Measurements from ENCODE around the gene SPATA3.

SPATA3 gene

DNA sequence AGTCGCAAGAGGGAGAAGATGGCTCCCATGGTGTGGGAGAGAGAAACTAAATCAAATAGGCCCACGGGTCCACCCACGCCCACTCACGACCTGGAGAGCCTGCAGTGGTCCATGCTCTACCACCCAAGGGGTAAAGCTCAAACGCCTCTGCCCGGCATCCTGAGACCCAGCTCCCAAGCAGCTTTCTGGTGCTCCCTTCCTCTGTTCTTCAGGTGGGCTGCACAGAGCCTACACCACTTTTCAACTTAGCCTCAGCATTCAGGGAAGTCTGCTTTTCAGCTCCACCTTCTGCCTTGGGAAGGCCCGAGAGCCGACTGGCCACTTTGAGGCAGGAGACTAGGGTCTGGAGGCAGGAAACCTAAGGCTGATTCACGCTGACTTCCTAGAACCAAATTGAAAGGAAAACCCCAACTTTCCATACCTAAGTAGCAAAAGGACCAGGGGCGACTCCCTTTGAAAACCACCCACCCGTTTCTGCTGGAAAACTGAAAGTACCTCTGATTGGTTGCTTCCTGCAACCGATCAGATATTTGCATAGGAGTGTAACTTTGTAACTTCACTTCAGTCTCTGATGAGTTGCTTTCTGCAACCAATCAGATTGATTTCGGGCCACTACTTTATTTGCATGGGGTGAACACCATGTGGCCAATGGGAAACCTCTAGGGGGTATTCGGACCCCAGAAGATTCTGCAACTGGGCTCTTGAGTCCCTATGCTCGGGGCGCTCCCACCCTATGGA, 26.8 kb upstream of the SPATA3 start:
- no peak for DNase-seq

DNA sequence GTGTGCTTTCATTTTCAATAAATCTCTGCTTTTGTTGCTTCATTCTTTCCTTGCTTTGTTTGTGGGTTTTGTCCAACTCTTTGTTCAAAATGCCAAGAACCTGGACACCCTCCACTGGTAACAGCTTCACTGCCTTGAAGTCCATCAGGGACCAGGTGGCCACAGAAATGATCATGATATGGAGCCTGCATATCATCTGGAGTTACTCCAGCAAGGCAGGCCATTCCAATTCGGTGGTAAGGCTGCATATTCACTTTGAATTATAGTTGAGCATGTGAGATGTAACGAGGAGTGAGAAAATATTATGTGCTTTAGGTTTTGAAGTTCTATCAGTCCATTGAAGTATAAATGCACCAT, 26.3 kb upstream of the SPATA3 start:
- DNase-seq: no peak

DNA sequence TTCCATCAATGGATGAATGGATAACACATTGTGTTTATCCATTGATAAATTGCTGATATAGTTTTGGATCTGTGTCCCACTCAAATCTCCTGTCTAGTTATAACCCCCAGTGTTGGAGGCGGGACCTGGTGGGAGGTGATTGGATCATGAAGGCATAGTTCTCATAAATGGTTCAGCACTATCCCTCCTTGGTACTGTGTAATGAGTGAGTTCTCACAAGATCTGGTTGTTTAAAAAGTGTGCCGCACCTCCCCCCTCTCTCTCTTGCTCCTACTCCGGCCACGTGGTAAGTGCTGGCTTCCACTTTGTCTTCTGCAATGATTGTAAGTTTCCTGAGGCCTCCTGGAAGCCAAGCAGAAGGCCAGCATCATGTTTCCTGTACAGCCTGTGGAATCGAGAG, 23.9 kb upstream of the SPATA3 start:
- DNase-seq: no peak

DNA sequence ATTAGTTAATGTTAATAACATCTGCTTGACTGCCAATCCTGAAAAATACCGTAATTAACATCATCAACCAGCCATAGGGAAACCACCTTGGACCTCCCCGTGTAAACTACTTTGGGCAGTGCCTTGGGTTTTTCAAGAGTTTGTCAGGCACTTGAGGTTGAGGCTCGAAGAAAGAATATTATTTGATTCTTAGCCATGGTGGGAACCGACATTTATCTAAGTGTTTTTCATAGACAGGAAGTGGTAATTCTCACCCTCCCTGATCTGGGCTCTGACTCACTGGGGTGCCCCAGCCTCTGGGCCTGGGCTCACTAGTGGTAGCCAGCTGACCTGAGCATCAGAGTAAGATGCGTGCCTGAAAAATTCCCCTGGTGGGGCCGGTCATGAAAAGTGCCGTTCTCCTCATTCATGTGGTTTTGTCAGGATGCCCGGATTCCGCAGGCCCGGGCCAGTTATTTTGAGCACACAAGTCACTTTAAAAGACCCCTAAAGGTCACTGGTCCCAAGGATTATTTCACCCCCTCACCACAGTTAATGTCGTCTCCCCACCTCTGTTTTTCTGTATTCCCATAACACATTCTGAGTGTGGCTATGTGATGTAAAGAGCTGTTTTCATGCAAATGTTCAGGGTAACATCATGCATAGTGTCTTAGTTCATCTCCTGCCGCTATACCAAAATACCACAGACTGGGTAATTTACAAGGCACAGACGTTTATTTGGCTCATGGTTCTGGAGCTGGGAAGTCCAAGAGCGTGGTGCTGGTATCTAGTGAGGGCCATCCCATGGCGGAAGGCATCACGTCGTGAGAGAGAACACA, 21.6 kb upstream of the SPATA3 start:
- no peak for DNase-seq

DNA sequence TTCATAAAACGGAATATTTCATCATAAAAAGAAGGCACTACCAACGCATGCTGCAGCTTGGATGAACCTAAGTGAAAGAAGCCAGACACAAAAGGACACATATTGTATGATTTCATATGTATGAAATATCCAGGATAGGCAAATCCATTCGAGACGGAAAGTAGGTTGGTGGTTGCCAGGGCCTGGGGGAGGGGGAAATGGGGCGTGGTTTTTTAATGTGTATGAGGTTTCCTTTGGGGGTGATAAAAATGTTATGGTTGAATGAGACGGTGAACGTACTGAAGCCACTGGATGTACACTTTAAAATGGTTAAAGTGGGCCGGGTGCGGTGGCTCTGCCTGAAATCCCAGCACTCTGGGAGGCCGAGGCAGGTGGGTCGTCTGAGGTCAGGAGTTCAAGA, 20.0 kb upstream of the SPATA3 start:
- no peak for DNase-seq

DNA sequence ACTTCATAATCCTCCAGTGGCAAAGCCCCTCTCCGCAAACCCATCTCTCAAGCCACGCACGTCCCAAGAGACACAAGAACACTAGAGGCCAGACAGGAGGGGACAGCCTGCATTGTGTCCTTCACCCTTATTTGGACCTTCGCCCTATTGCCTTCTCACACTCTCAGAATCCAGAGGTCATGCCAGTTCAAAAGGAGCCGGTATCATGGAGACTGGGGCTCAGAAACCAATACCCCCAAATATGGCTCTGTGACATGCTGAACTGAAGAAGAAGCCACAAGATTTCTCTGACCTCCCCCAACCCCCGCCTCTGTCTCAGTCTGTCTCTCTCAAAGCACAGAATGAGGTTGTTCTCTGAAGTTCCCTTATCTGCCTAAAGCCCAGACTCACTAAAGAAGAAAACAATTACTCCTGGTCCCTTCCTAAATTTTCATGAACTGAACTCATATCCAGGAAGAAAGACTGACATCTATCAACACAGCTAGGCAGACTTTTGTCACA, 19.2 kb upstream of the SPATA3 start:
- DNase-seq: no peak

DNA sequence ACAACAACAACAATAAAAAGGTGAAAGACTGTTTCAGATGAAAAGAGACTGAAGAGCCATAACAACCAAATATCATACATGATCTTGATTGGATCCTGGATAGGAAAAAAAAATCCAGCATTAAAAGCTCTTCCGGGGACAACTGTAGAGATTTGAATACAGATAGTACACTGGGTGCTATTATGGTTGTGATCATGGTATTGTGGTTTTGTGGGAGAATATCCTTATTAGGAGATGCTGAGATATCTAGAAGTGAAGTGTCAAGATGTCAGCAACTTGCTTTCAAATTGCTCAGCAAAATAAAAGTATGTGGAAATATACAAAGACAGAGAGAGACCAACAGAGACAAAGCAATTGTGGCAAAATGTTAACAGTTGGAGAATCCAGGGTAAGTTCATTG, 15.5 kb upstream of the SPATA3 start:
- DNase-seq: no peak

DNA sequence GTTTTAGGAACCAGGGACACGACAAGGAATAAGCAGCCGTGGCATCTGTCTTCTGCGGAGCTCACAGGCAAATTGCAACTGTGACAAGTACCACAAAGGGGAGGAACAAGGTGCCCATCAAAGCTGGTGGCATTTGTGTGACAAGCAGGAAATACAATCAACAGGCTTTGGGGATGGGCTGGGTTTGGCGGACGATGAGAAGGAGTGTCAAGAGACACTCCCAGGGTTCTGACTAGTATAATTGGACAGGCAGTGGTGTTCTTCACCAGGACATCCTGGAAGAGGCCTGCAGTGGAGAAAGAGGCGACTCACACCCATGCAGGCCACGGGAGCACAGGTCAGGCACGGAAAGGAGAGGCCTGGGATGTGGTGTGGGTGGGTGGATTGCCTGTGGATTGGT, 14.2 kb upstream of the SPATA3 start:
- DNase-seq: no peak

DNA sequence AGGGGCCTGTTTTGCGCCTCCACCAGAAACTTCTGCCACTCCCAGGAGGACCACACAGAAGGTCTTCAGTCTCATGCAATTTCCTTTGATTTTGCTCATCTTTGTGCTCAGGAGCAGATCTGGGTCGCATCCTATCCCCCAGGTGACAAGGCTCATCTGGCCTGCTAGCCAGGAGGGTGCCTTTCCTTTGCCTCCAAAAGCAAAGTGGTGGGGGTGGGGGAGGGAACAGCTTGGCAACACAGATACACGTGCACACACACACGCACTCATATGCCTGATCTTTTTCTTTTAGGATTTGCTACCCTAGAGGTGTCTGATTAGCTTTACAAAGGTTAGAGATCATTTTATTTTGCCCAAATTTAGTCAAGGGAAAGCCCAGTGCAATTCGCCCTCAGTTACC, 13.8 kb upstream of the SPATA3 start:
- no peak for DNase-seq

DNA sequence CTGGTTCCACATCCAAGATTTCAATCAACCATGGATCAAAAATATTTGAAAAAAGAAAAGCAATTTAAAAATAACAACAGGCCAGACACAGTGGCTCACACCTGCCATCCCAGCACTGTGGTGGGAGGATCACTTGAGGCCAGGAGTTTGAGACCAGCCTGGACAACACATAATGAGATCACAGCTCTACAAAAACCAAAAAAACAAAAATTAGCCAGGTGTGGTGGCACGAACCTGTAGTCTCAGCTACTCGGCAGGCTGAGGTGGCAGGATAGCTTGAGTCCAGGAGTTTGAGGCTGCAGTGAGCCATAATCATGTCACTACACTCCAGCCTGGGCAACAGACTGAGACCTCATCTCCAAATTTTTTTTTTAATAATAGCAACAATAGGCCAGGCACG, 13.4 kb upstream of the SPATA3 start:
- DNase-seq: no peak

DNA sequence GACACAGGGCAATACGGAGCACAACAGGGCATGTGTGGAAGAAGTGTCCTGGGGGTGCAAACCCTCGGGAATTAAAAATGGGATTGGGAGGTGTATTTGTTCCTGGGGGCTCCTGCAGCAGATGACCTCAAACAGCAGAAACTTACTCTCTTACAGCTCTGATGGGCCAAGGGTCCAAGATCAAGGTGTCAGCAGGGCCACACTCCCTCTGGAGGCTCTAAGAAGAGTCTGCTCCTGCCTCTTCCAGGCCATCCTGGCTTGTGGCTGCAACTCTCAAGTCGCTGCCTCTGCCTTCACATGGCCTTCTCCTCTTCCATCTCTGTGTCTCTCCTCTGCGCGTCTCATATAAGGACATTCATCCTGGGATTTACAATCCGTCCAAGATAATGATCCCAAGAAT, 12.4 kb upstream of the SPATA3 start:
- DNase-seq: no peak

DNA sequence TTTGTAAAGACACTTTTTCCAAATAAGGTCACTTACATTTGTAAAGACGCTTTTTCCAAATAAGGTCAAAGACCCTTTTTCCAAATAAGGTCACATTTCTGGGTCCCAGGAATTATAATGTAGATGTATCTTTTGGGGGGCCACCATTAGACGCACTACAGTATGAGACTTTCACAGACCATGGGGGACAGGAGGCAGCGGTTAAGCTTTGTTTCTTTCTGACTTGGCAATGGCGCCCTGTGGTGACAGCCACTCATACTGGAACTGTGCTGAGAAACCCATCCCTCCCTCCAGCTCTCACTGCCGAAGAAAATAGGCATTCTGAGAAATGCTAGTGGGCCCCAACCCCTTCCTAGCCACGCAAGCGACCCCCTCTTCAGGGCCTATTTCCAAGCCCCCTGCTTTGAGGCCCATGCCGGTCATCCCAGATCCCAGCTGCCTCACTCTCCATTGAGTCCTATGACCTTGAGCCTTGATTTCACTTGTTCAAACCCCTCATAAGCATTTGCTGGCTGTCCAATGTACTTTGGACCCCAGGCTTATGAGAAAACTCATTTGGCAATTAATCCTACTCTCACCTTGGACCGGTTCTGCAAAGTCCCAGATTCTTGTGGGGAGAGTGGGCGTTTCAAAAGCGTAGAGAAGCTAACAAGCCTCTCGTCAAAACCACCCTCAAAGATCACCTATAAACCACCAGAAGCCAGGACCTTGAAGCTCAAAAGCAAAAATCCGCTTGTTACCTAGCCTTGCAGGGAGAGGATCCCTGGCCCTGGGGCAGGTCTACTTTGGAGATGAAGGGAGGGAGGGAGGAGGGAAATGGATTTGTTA, 11.3 kb upstream of the SPATA3 start:
- DNase-seq: no peak

DNA sequence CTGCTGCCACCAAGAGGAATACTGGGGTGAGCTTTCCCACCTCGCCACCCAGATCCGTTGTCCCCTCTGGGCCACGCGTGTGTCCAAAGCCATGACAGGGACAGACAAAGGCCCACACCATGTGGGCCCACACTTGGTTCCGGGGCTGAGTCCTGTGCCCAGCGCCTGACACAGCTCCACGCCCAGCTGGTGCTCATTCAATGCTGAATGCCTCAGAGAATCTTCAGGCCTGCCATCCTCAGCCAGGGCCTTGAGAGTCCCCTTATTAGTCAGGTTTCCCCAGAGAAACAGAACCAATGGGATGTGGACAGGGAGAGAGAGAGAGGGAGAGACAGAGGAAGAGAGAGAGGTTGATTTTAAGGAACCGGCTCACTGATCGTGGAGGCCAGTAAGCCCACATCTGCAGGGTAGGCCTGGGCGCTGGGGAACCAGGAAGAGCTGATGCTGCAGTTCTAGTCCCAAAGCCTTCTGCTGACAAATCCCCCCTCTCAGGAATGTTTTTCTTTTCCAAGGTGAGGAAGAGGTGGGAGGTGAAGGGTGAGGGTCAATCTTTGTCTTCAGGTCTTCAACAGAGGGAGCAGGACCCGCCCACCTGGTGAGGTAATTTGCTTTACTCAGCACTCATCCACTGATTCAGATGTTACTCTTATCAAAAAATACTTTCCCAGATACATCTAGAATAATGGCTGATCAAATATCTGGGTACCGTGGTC, 10.2 kb upstream of the SPATA3 start:
- DNase-seq: no peak

DNA sequence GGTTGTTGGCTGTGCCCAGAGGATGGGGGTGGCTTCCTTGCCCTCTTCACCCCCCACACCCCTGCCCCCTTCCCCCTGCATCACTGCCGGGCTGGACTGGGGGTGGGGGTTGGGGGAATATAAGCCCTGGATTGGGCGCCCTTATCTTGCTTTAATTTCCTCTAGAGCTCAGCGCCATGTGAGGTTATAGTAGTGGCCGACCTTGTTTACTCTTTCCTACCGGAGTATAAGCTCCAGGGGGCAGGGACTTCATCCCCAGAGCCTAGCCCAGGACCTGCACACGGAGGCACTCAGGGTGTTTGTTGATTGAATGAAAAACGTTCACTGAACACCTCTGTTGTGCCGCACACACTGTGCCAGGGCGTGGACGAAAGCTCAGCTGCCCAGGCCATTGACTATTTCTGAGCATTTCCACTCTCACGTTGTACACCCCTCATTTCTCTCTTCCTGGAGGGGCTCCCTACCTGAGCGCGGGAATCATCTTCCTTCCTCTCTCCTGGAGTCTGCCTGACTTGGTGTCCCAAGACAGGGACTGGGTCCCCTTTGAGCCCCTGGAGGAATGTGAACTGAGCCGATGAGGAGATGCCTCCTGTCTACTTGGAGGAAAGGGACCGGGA, 9.3 kb upstream of the SPATA3 start:
- DNase-seq: no peak

DNA sequence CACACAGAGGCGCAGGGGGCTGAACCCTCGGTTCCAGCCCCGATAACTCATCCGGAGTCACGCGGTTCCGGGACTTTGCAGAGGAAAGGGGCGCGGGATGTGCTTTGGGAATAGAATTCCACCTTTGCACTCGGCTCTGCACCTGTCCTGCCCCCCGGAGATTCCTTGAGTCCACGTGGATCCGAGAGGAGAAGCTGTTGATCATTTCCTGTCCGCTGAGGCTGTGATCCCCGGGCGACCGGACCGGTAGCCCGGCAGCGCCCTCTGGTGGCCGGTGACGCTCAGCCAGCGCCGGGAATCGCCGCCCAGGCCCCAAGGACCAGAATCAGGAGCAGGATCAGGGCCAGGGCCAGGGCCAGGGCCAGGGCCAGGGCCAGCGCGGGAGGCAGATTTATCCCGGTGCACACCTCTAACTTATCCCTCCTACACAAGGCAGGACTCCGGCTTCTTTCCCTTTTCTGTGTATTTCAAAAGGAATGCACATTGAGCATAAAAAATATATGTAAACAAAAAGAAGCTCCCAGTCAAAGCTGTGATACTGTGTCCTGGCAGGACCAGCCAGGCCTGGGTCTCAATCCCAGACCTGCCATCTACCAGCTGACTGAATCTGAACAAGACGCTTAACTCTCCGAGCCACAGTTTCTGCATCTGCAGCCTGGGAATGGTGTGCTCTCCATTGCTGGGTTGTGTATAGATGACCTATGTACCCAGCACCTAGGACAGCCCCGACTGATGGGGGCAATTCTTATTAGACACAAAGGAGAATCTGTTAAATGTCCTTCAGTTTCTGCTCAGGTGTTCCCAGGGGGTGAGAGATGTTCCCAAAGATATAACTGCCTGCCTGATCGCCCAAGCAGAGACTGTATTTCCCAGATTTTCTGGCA, 8.5 kb upstream of the SPATA3 start:
- DNase-seq: no peak

DNA sequence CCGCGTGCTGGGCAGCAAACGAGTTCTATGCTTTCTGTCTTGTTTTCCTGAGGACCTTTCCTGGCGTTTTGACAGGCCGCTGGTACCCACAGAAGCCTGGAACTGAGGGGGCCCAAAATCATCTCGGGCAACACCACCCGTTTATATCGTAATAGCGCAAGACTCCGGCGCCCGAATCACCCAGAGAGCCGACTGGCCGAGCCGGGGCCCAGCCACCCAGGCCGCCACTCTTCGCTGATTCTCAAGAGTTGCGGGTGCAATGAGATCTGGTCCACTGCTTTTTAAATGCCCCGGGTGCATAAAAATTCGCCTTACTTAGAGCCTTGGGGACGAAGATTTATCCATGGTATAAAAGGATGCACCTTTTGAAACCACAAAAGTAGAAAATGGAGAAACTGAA, 6.2 kb upstream of the SPATA3 start:
- DNase-seq: no peak

DNA sequence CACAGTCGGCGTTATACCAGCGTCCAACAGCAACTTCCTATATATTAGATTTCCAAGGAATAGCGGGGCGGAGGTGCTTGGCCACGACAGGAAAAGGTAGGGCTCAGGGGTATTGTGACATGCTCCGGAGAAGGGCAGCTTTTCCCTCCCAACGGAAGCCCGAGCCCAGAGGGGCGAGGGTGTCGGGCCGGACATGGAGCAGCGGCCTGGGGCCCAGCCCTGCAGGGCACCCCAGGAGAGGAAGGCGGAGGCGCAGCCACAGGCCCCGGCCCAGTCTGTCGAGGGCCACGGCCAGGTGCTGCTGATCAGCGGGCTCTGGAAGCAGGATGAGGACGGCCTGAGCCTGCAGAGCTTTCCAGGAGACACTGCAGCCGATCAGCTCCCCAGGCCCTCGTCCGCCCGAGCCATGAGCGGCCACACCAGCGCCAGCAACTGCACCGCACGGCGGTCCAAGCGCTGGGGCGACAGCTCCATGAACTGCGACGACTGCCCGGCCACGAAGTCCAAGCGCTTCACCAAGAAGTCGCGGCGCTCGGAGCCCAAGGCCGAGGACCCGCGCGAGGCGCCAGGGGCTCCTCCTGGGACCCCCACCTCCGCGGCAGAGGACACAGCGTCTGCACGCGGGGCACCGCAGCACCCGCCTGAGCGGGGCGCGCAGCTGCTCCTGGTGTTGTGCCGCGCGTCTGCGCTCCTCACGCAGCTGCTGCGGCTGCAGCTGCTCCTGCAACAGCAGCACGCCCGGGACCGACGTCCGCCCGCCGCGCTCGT, 5.6 kb upstream of the SPATA3 start:
- DNase-seq: no peak

DNA sequence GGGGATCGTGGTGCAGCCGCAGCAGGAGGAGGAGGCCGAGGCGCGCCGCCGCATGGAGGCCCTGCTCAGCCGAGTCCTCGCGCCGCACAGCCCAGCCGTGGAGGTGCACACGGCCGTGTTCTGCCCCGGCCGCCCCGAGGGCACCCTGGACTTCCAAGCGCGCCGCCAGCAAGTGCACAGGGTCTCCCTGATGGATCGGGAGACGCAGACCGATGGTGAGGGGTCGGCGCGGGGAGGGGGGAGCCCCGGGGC, 5.1 kb upstream of the SPATA3 start:
- no peak for DNase-seq

DNA sequence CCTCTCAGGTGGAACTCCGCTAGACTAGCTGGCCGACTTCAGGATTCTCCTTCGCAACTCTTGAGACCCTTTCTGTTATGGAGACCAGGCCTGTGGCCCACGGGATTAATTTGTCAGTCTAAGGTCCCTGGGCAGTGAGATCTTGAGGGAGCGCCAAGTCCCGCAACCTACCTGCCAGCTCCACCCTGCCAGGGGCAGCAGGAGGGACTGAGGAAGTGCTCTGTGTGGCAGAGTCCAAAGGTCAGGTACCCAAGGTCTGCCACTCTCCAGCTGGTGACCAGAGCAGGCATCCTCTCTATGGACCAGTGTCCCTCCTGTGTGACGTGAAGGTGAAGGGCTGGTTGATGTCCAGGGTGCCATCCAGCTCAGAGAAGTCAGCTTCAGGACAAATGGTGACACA, 4.3 kb upstream of the SPATA3 start:
- no peak for DNase-seq

DNA sequence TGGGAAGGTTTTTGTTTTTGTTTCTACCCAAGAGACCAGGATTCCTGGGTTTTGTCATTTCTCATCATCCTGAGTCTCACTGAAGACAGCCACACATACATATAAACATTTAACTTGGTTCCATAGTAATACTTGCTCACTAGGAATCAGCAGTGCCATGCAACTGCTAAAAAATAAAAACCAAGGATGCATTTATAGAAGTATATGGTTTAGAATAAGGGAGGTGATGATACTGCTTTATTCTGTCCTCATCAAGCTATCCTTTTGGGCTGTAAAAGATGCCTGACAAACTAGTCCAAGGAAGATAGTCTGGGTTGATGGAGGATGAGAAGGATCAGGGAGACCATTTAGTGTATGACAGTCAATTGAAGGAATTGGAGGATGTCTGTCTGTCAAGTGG, 740 bp downstream of the SPATA3 start:
- DNase-seq: no peak

DNA sequence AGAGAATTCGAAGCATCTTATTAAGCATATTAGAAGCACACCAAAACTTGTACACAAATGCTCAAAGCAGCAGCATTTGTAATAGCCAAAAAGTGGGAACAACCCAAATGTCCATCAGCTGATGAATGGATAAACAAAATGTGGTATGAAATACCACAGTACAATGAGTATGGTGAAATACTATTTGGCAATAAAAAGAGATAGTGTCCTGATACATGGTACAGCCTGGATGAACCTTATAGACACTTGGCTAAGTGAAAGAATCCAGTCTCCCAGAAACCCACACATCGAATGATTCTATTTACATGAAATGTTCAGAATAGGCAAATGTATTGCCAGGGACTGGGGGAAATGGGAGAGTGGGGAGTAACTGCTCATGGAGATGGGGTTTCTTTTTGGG, 3.0 kb downstream of the SPATA3 start:
- no peak for DNase-seq

Data from SHP77 treated with DMSO at 0.1 percent for 48 hours (cell line).